ENCODE measurements around the gene DCTN2.
"Not testable (repeated sequence)": the region's sequence is repeated elsewhere in the genome, so short reads cannot be mapped to it uniquely, and the experiment has no call there.

Gene DCTN2

DNA sequence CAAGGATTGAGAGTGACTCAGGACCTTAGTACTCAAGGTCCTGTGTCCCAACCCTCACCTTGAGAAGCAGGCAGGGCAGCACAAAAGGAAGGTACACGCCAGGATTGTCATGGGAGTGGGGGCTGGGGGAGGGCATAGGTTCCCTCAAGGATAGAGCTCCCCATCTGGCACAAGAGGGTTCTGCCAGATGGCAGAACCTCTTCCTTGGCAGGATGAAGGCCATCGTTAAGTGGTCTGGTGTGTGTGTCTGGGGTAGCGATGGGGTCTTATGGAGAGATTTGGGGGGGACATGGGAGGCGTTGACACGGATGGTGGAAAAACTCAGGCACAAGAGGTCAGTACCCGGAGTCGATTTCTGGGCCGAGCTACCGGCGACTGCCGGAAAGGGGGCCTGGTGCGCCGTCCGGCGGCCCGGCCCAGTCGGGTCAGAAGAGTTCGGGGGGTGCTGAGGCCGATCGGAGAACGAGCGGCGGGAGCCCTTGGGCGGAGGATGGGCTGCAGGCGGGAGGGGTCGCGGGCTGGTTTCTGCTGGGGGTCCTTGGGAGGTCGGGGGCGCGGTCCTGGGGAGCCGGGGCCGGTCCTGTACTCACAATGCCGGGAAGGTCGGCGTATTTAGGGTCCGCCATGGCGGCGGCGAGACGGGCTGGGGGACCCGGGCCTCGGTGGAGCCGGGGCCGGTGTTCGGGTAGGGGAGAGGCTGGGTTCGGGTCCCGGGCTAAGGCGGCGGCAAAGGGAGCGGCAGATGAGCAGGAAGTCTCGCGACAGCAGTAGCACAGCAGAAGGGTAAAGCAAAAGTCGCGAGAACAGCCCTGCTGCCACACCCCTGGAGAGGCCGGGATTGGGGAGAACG lies at the start of gene DCTN2:
DCTN2 (minus strand) TSS at position 755 of the 850 bp plus-strand sequence; CDS start at position 626, 129 bp downstream.
- DNase-seq: peak; percentile 96 to 97

DNA sequence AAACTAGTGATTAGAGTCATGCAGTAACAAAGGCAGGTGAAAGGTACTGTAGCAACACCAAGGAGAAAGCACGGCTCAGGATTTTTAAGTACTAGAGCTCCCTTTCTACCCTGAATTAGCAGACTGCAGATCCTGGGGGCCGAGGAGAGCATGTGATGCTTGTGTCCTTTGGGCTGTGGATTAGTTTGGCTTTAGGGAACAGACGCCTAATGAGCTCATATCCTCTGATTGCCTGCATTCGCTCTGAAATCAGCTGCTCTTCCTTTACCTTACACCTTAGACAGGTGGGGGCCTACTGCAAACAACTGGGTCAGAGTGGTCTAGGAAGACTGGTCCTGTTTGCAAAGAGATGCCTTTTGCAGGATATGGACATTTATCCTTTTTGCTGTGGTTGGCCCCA lies 46.2 kb upstream of the DCTN2 start:
- no peak for DNase-seq

DNA sequence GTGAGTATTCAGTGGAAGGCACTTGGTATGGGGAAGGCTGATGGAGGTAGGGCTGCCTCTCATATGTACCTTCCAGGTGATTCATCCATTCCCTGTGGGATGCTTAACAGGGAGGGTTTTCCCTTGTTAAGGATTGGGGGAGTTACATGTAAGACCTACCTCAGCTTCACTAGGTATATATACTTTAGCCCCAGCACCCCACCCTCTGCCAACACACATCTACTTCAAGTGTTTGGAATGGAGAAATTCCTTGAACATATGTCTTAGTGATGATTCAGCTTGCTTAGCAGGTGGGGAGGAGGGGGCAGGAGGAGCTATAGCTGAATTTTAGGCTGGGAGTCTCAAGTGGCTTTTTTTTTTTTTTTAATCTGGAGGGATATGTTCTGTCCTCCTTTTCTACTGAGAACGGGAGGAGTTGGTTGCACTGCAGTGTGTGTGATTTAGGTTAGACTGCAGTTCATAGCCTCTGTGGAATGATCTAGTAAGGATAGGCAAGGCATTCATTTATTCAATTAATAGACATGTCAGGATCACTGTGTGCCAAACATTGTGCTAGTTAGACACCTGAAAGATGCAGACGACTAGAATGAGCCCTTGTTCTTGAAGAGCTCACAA lies 45.7 kb upstream of the DCTN2 start:
- no peak for DNase-seq

DNA sequence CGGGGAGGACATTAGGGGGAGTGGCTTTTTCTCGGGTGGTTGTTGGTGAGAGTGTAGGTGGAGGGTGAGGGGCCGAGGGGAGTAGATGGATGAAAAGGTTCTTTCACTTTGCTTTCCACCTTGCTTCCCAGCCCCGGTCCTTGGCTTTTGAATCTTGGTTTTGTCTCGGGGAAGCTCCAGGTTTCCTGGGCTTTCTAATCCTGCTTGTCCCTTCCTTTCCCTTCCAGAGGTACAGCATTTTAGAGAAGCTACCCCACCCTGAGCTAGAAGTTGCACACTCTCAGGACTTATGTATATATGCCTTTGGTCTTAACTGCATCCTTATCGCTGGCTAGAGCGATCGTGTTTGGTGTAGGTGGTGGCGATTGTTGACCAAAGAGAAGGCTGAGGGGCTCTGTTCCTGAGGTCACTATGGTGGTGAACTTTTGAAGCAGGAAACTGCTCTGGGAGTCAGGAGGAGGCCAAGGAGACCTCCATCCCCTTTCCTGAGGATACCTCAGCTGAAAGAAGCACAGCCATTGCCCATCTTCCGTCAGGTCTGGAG lies 44.9 kb upstream of the DCTN2 start:
- DNase-seq: no peak

DNA sequence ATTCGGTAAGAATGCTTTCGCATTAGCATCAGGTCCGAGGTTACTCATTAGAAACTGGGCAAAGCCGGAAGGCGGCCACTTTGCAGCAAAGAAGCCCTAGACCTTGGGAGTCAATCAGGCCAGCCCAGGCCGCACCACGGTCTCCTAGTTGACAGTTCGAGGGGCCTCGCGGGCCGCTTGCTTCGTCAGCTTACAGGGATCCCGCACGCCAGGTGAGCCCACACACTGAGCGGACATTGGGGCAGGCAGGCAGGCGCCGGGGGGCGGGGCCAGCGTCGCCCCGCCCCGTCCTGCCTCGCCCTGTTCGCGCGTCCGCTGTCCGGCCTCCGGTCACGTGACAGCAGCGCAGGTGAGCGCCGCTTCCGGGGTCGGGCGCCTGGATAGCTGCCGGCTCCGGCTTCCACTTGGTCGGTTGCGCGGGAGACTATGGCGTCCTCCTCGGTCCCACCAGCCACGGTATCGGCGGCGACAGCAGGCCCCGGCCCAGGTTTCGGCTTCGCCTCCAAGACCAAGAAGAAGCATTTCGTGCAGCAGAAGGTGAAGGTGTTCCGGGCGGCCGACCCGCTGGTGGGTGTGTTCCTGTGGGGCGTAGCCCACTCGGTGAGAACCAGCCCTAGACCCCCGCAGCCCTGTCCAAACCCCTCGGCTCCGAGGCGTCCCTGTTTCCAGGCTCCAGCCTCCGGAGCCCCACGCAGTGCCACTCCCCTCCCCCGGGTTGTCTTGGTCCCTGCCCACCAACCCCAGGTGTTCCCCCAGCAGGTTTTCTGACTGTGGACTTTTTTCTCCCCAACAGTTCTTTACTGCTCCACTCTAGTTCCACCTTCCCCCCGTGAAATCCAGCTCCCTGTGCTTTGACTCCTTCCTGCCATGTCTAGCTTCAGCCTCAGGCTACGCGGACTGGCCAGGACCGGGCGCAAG lies 44.1 kb upstream of the DCTN2 start, which contains the start of gene PIP4K2C:
PIP4K2C (plus strand) TSS at position 329 of the 918 bp plus-strand sequence; CDS start at position 427, 98 bp downstream.
- peak; percentile 77 to 88 for DNase-seq

DNA sequence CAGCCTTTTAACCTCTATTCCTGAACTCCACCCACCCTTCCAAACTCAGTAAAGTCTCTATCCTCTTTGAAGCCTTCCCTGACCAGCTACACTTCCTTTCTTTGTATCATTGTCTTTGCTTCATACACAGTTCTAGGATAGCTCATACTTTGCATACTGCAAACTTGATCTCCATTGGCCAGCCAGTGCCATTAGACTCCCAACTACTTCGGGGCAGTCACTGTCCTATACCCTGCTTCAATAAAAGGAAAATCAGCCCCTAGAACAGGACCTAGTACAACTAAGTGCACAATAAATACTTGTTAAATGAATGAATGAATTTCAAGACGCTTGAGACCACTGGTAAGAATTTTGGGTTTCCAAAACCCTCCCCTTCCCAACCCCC lies 43.5 kb upstream of the DCTN2 start:
- DNase-seq: no peak

DNA sequence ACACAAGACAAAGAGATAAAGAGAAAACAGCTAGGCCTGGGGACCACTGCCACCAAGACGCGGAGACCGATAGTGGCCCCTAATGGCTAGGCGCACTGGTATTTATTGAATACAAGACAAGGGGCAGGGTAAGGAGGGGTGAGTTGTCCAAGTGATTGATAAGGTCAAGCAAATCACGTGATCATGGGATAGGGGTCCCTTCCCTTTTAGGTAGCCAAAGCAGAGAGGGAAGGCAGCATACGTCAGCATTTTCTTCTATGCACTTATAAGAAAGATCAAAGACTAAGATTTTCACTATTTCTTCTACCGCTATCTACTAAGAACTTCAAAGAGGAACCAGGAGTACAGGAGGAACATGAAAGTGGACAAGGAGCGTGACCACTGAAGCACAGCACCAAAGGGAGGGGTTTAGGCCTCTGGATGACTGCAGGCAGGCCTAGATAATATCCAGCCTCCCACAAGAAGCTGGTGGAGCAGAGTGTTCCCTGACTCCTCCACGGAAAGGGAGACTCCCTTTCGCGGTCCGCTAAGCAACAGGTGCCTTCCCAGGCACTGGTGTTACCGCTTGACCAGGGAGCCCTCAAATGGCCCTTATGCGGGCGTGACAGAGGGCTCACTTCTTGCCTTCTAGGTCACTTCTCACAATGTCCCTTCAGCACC lies 42.1 kb upstream of the DCTN2 start:
- not testable (repeated sequence) for DNase-seq

DNA sequence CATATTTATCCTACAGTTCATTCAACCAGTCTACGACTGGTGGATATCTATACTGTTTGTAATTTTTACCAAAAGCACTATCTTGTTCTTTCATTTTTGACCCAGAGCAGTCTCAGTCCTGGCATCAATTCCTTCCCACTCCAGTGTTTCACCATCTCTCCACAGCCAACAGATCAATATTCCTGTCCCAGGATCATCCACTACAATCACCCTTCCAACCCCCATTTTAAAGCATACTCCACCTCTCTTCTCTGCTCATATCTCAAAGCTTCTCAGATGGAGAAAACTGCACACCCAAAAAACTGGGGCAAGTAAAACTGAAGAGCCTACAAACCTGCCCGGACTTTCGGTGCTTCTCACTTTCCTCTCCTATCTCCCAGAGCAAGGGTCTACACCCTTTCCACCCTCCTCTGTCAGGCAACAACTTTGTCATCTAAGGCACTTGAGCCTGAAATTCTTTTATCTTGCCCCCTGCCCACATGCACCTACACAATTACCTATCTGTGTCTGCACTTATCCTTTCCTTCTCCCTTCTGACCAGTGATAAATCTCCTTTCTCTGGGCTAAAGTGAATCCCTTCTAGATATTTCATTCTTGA lies 39.9 kb upstream of the DCTN2 start:
- DNase-seq: no peak

DNA sequence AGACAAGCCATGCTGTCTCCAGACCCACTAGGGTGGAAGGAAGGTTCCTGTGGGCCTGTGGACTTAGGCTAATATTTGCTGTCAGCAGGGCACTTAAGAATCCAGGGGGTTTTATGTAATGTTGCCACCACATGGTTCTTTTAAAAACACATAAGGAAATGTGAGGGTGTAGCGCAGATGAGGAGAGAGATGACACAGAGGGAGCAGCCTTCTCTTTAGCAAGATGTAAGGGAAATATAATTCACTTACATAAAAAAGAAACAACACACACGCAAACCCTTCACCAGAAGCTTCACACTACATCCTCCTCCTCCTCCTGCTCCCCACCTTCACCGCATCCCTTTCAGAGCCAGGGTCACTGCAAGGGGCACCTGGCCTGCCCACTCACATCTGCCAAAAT lies 39.1 kb upstream of the DCTN2 start:
- DNase-seq: no peak

DNA sequence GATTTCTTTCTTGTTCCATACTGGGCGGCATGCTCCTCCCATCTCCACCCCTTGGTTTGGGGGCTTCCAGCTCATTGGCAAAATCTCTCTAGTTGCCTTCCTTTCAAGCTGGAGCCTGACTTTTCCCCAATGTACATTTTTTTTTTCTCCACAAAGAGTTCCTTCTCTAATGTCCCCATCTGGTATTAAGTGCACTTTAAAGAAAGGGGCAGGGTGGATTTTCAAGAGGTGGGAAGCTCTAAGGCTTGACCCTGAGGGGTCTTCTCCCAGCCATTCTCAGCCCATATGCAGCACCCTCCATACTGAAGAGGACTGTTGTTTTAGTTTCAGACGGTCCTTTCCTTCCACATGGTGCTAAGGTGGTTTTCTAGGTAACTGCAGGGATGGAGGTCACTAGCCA lies 38.2 kb upstream of the DCTN2 start:
- DNase-seq: no peak

DNA sequence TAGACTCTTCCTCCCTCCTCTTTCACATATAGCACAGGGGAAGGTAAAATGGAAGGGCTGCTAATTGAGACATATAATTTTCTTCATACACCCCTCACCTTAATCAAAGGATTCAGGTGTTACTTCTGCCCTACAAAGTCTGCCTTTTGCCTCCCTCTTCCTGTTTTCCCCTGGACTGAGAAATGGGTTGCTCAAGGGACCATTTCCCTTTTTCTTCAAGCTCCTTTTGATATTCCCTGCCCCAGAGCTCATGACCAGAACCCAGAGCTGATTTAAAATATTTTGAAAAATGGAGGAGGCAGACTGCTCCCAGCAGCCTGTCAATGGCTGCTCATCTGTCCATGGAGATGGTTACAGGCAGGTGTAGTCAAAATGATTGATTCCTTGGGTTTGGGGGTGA lies 37.7 kb upstream of the DCTN2 start:
- no peak for DNase-seq

DNA sequence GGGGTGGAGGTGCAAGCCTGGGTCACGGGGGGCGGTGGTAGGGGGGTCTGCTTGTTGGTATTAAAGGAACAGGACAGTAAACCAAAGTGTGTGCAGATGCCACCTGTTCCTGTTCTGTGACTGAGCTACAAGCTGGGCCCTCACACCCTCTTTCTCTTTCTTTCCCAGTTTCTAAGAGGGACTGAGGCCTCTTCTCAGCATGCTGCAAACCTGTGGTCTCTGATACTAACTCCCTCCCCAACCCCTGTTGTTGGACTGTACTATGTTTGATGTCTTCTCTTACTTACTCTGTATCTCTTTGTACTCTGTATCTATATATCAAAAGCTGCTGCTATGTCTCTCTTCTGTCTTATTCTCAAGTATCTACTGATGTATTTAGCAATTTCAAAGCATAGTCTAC lies 37.1 kb upstream of the DCTN2 start:
- no peak for DNase-seq

DNA sequence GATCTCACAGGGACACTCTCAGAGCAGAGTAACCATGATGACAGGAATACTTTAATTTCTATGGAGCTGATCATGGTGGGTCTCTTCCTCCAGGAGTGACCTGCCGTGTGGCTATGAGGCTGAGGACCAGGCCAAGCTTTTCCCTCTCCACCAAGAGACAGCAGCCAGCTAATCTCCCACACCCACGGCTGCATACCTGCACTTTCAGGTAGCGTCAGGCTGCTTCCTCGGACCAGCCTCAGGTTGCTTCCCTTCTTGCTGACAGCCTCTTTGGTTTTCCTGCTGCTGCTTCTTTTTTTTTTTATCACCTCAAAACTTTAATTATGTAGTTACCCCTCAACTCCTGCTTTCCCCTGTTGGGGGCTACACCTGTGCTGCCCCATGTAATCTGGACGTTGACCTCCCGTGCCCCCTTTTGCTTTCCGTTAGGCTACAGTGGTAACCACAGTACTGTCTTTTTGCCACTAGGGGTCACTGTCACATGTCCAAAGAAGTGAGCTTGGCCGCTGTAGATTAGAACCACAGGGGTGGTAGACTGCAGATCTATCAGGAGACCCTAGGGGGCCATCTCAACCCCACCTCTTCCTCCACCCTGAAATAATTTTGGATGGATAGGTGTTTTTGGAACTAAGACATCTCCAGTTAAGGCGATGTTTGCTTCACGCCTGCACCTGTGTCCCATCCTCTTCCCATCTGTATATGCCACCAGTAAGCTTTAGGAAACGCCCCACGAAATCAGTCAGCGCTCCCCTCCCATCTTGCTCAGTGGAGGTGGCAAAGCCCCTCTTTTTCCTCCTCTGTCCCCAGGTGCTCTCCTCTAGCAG lies 36.2 kb upstream of the DCTN2 start:
- peak; percentile 78 to 87 for DNase-seq

DNA sequence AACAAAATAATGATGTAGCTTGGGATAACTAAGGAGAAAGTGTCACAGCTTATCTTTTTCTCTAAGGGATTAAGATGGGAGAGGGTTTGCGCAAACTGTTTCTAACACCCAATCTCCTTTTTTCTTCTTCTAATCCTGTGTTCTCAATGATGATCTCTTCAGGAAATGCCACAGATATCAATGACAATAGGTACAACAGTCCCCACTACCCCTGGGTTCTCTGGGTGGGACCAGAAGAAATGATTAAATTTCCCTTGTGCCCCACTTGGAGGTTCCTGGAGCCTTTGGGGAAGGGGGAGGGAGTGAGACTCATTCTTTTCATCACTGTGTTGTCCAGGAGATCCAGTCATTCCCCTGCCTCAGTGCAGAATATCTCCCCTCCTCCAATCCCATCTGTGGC lies 35.4 kb upstream of the DCTN2 start:
- no peak for DNase-seq

DNA sequence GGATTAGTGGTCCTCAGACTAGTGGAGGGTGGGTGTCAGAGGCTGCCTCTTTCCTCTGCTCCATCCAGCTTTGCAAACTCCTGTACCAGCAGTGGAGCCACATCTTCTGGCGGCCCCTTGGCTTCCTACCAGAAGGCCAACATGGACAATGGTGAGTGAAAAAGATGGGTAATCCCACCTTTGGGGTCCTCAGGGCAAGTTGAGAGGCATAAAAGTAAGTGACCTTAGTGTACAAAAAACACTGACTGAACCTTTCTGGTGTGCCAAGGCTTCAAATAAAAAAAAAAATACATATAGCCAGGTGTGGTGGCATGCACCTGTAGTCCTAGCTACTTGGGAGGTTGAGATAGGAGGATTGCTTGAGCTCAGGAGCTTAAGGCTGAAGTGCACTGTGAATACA lies 34.8 kb upstream of the DCTN2 start:
- no peak for DNase-seq

DNA sequence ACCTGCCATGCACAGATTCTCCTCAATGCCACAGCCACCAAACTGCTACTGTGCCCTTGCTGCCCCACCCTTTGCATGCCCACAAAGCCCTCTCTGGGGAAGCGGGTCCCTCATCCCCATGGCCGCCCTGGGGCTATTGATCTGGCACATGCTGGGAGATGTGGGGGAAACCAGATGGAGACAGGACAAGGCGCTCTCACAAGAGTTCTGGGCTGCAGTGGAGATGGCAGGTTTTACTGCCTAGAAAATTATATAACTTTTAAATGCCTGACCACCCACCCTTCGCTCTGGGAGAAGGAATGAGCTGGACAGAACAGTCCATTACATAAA lies 33.4 kb upstream of the DCTN2 start:
- no peak for DNase-seq

DNA sequence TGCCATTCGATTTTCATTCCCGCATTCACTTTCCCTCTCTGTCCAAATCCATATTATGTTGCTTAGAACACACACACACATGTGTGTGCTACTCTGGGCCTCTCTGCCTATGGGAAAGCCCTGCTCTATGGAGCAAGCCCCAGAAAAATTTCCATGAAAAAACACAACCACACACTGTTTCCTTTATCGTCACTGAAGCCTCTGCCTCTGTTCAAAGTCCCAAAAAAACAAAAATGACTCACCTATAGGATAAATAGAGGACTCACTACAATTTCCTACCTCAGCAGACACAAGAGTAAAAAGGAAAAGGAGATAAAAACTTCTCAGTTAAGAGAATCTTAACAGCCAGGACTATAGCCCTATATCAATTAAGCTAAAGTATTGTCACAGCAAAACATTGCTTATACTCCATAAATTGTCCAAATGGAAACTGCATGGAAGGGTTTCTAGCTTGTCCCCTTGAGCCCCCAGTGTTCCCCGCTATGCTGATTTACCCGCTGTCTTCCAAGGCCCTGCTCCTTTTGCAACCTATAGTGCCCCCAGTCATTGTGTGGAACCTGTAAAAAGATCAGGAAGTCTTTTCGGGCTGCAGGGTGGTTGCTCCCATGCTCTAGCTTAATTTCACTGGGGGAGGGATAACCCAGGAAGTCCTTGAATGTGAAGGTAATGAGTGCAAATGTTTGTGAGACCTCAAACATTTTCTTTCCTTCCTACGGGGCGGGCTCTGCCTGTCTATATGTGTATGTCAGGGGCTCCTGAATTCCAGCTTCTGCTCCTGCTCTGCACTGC lies 32.9 kb upstream of the DCTN2 start:
- no peak for DNase-seq

DNA sequence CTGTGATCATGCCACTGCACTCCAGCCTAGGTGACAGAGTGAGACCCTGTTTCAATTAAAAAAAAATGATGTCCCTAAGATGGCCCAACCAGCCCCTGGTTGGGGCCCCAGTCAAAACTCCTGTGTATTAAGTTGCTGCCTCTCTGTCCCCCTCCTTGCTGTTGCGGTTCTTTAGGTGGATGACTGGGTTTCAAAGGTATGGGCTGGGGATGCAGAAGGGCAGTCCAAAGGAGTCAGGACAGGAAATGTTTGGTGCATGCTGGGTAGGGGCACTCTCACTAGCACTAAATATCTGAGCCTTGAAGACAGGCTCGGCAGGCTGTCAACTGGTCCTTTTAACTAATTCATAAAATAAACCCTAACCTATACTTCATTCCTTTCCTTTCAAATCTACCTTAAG lies 32.0 kb upstream of the DCTN2 start:
- DNase-seq: no peak

DNA sequence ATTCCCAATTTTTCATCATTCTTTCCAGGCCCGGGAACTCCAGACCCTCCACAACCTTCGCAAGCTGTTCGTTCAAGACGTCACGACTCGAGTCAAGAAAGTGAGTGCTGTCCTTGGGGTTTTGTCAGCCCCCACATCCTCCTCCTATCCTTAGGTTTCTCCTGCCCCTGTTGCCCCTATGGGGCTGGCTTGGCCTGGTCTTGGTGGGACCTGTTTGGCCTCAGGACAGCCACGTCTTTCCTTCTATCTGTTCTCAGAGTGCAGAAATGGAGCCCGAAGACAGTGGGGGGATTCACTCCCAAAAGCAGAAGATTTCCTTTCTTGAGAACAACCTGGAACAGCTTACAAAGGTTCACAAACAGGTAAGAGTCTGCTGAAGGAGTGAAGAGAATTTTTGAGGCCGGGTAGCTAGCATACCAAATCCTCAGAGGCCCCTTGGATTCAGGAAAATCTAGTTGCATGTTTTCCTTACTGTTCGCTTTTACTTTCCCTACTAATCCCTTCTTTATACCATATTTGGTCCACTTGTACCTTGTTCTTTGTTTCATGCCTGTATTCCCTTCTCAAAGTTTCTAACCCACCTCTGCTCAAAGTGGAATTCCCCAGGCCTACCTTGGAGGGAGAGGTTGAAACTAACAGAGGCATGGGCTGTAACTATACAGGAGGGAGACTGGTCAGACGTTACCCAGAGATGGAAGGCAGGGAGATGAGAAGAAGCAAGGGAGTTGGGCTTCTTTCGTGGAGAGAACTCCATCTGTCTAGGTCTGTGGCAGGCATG lies 31.2 kb upstream of the DCTN2 start:
- DNase-seq: no peak

Measured in CD4-positive, alpha-beta T cell treated with Interferon alpha-2 for 1 hour (primary cell).